ENCODE data around the gene MRGPRG.

Gene MRGPRG

DNA sequence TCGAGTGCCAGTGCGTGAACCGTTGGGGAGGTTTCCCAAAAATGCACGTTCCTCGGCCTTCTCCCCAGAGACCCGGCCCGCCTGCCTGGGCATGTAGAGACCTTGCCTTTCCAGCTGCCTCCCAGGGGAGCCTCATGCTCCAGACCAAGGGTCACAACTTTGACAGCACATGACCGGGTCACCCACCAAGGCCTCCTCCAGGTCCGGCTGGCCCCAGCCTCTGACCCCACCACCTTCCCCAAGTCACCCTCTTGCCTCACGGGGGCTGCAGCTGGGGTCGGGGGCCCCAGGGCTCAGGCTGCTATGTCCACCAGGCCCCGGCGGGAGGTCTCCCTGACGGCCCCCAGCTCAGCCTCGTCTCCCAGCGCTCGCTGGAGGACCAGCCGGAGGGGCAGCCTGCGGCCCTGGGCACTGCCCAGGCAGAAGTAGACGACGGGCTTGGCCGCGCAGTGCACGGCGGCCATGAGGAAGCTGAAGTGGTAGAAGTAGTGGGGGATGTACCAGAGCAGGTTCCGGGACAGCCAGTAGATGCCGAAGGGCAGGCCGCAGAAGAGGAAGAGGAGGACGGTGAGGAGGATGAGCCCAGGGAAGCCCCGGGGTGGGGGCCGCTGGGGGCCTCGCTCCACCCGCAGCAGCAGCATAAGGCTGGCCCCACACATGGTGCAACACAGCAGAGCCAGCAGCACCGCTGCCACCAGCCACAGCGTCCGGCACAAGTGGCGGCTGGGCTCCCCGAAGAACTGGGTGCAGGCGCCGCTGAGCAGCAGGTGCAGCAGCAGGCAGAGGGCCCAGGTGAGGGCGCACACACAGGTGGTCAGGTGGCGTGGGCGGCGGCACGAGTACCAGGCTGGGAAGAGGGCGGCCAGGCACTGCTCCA, 9.2 kb upstream of the MRGPRG start:
- H3K4me2 ChIP-seq (ENCODE audit: insufficient read depth, low read length) = no peak overlapping the region
- H3K27ac ChIP-seq (ENCODE audit: low read length) = no peak overlapping the region
- no peaks in the 10 kb centered on the region for H4K20me1 ChIP-seq (ENCODE audit: insufficient read depth, low read length)
- no peaks in the 10 kb centered on the region for H3K36me3 ChIP-seq (ENCODE audit: insufficient read depth, low read length)
- no peaks in the 10 kb centered on the region for H3K9me3 ChIP-seq (ENCODE audit: insufficient read depth, low read length, severe bottlenecking)
- no peak overlapping the region for H3K4me3 ChIP-seq (ENCODE audit: low read depth in 1 of 2, low read length in 2 of 2)
- DNase-seq (no peak), ATAC-seq (ENCODE audit: insufficient read depth, low read depth) (no peak)
- H3K9ac ChIP-seq (ENCODE audit: low read depth, low read length) = no peak overlapping the region
- no peaks in the 10 kb centered on the region for H3K79me2 ChIP-seq (ENCODE audit: insufficient read depth, low read length)
- H3K4me1 ChIP-seq (ENCODE audit: insufficient read depth, low read length) = peaks cover 9% of the 10 kb centered on the region
- no peaks in the 10 kb centered on the region for H3K27me3 ChIP-seq (ENCODE audit: insufficient read depth, low read length, poor library complexity)
- TF ChIP-seq, protein P1, sequence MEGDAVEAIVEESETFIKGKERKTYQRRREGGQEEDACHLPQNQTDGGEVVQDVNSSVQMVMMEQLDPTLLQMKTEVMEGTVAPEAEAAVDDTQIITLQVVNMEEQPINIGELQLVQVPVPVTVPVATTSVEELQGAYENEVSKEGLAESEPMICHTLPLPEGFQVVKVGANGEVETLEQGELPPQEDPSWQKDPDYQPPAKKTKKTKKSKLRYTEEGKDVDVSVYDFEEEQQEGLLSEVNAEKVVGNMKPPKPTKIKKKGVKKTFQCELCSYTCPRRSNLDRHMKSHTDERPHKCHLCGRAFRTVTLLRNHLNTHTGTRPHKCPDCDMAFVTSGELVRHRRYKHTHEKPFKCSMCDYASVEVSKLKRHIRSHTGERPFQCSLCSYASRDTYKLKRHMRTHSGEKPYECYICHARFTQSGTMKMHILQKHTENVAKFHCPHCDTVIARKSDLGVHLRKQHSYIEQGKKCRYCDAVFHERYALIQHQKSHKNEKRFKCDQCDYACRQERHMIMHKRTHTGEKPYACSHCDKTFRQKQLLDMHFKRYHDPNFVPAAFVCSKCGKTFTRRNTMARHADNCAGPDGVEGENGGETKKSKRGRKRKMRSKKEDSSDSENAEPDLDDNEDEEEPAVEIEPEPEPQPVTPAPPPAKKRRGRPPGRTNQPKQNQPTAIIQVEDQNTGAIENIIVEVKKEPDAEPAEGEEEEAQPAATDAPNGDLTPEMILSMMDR (IDR thresholded peaks at IDR 0.05; ENCODE audit: borderline replicate concordance, extremely low read depth, low read length, poor library complexity, severe bottlenecking) = no peak
- no peak for TF ChIP-seq EZH2 (IDR thresholded peaks at IDR 0.05; ENCODE audit: borderline replicate concordance, low read depth, low read length, severe bottlenecking)
- H2AFZ ChIP-seq (ENCODE audit: low read depth, low read length) = no peak overlapping the region

DNA sequence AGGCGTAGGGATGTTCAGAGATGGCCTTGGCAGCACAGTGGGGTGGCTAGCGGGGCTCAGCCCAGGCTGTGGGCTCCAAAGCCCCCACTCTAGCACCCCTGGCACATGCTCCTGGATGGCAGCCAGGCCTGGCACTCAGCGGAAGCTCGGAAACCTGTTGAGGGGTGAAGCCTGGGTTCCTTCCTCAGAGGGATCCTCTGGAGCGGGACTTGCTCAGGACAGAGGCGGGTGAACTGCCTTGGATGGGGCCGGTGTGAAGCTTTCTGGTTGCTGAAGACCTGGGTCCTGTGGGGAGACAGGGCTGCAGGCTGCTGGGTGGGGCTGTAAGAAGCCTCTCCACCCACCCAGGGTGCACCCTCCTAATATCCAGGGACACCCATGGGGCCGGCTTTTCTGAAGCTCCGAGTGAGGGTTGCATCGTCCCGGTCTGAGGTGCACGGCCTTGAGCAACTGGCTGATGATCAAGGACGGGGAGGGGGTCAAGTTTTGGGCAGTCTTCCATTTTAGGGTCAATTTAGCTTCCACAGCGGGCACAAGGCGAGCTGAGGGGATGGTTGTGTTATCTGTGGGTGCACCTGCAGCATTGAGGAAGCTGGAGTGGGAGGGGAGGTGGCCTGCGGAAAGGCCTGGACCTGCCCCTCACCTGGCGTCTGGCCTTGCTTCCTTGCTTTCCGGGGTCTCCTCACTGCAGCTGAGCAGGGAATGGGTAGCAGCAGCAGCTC, 8.4 kb upstream of the MRGPRG start:
- DNase-seq (no peak), ATAC-seq (ENCODE audit: insufficient read depth, low read depth) (no peak)
- Histone ChIP-seq H3K9ac (ENCODE audit: low read depth, low read length) (no peak overlapping the region), H3K79me2 (ENCODE audit: insufficient read depth, low read length) (no peaks in the 10 kb centered on the region), H2AFZ (ENCODE audit: low read depth, low read length) (no peak overlapping the region), H3K27ac (ENCODE audit: low read length) (no peak overlapping the region), H3K36me3 (ENCODE audit: insufficient read depth, low read length) (no peaks in the 10 kb centered on the region), H4K20me1 (ENCODE audit: insufficient read depth, low read length) (no peaks in the 10 kb centered on the region), H3K4me2 (ENCODE audit: insufficient read depth, low read length) (no peak overlapping the region), H3K27me3 (ENCODE audit: insufficient read depth, low read length, poor library complexity) (no peaks in the 10 kb centered on the region), H3K9me3 (ENCODE audit: insufficient read depth, low read length, severe bottlenecking) (no peaks in the 10 kb centered on the region), H3K4me3 (ENCODE audit: low read depth in 1 of 2, low read length in 2 of 2) (no peak overlapping the region), H3K4me1 (ENCODE audit: insufficient read depth, low read length) (peaks cover 17% of the 10 kb centered on the region)
- TF ChIP-seq, protein P1 (IDR thresholded peaks at IDR 0.05; ENCODE audit: borderline replicate concordance, extremely low read depth, low read length, poor library complexity, severe bottlenecking) = no peak
- TF ChIP-seq EZH2 (IDR thresholded peaks at IDR 0.05; ENCODE audit: borderline replicate concordance, low read depth, low read length, severe bottlenecking) = no peak

DNA sequence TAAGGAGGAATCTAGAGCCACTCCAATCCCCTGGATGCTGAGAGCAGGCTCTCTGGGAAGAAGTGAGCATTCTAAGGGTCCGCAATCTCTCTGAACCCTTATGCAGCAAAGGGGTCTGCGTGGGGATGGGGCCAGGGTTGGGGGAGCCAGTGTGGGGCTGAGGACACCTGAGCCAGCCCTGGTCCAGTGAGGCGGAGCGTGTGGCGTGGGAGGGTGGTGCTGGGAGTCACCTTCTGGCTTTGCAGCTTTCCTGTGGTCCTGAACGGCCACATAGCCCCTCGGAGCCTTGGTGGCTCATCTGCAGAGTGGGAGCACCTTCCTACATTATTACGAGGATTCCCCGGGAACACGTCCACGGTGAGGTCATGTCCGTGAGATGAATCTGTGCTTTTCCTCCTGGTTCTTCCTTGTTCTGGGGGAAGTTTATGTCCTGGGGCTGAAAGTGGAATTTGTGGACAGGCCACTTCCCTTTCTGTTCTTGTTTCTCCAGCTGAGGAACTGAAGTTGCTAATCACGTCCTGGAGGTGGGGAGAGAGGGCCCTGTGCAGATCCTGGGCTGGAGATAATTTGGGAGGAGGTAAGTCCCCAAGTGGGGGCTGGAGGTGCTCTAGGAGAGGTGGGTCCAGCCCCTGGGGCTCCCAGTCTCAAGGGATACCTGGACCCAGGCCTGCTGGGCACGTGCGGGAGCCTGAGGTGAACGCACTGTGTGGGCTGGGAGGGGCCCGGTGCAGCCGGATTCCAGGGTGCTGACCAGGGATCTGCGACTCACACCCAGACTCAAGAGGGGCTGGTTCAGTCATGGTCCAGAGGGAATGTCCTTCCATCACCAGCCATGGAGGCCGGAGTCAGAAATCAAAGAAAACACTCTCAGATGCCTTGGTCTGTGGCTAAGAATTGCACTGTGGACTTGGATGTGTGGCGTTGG, 7.5 kb upstream of the MRGPRG start:
- no peak overlapping the region for H3K4me3 ChIP-seq (ENCODE audit: low read depth in 1 of 2, low read length in 2 of 2)
- H4K20me1 ChIP-seq (ENCODE audit: insufficient read depth, low read length) = no peaks in the 10 kb centered on the region
- H3K79me2 ChIP-seq (ENCODE audit: insufficient read depth, low read length) = no peaks in the 10 kb centered on the region
- H3K36me3 ChIP-seq (ENCODE audit: insufficient read depth, low read length) = no peaks in the 10 kb centered on the region
- H3K27me3 ChIP-seq (ENCODE audit: insufficient read depth, low read length, poor library complexity) = no peaks in the 10 kb centered on the region
- no peak overlapping the region for H3K27ac ChIP-seq (ENCODE audit: low read length)
- no peak overlapping the region for H2AFZ ChIP-seq (ENCODE audit: low read depth, low read length)
- peaks cover 23% of the 10 kb centered on the region for H3K4me1 ChIP-seq (ENCODE audit: insufficient read depth, low read length)
- TF ChIP-seq, protein P1 (IDR thresholded peaks at IDR 0.05; ENCODE audit: borderline replicate concordance, extremely low read depth, low read length, poor library complexity, severe bottlenecking) = no peak
- TF ChIP-seq EZH2 (IDR thresholded peaks at IDR 0.05; ENCODE audit: borderline replicate concordance, low read depth, low read length, severe bottlenecking) = no peak
- no peaks in the 10 kb centered on the region for H3K9me3 ChIP-seq (ENCODE audit: insufficient read depth, low read length, severe bottlenecking)
- H3K4me2 ChIP-seq (ENCODE audit: insufficient read depth, low read length) = no peak overlapping the region
- DNase-seq = no peak
- no peak for ATAC-seq (ENCODE audit: insufficient read depth, low read depth)
- H3K9ac ChIP-seq (ENCODE audit: low read depth, low read length) = no peak overlapping the region
